ENCODE results near the gene SND1. TPM values are rescaled to one million over a fixed set of nuclear protein-coding genes. Genes with fewer than 3 reads are reported as not detected.

The SND1 gene
- total and polyA plus RNA-seq, 10 donors, result 61.7 to 173 (median 116) TPM

DNA sequence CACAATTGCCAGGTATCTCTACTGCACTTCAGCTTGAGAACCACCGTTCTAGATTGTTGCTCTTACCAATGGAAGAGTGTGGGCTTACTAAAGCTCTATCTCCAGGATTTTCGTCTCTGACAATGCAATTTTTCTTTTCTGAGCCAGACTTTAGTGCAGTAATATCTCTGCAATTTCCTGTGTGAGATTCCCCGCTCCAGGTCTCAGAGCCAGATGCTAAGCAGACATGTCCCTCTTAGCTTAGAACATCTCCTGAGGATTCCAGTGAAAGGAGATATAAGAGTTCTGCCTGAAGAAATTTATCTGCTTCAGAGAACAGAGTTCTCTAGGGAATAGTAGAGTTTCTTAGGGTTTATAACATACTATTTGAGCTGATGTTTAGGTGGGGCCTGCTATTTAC is 82.0 kb downstream of the SND1 start:
- H3K9me3 ChIP-seq, result no peaks in the 10 kb centered on the region
- H3K27ac ChIP-seq, result no peak overlapping the region
- no peaks in the 10 kb centered on the region for H3K27me3 ChIP-seq (replicated peaks in 1 of 7)
- no peak for DNase-seq
- H3K4me3 ChIP-seq, result no peak overlapping the region
- H3K36me3 ChIP-seq, result peaks cover 0 to 91% (median 26%) of the 10 kb centered on the region in 6 donors
- TF ChIP-seq, protein P1, sequence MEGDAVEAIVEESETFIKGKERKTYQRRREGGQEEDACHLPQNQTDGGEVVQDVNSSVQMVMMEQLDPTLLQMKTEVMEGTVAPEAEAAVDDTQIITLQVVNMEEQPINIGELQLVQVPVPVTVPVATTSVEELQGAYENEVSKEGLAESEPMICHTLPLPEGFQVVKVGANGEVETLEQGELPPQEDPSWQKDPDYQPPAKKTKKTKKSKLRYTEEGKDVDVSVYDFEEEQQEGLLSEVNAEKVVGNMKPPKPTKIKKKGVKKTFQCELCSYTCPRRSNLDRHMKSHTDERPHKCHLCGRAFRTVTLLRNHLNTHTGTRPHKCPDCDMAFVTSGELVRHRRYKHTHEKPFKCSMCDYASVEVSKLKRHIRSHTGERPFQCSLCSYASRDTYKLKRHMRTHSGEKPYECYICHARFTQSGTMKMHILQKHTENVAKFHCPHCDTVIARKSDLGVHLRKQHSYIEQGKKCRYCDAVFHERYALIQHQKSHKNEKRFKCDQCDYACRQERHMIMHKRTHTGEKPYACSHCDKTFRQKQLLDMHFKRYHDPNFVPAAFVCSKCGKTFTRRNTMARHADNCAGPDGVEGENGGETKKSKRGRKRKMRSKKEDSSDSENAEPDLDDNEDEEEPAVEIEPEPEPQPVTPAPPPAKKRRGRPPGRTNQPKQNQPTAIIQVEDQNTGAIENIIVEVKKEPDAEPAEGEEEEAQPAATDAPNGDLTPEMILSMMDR (IDR thresholded peaks at IDR 0.05 in 8 of 11, conservative IDR thresholded peaks at IDR 0.05 in 3 of 11), result no peak
- no peak for TF ChIP-seq POLR2A (IDR thresholded peaks at IDR 0.05)
- no peak for TF ChIP-seq POLR2AphosphoS5 (IDR thresholded peaks at IDR 0.05)
- intact Hi-C loops (cut with DNase I; ENCODE audit: low total_unique reads), result no loop called here
- WGBS, 5 donors, result 77 to 92% (median 87%) methylated on average over 3 of the region's 3 CpGs
- peaks cover 0 to 4% (median 0%) of the 10 kb centered on the region in 6 donors for H3K4me1 ChIP-seq

DNA sequence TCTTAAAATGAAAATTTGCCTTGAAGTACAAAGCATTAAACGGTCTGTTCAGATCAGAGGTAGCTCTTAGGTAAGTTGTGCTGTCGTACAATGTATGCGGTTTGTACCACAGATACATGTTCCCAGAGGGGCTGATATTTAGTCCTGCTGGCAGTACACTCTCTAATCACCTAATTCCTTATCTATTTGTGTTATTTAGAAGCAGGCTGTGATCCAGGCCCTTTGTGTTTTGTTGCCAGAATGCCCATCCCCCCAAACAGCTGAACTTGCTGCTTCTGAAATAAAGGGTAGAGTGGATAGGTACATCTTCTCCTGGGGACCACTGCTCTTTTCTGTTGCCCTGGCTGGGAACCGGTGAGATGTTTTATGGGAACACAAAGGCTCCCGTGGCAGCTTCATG is 84.5 kb downstream of the SND1 start:
- Histone ChIP-seq H3K27me3 (replicated peaks in 1 of 7) (no peaks in the 10 kb centered on the region), H3K9me3 (no peaks in the 10 kb centered on the region), H3K27ac (no peak overlapping the region), H3K36me3 (peaks cover 0 to 70% (median 16%) of the 10 kb centered on the region in 6 donors), H3K4me1 (peaks cover 0 to 4% (median 0%) of the 10 kb centered on the region in 6 donors), H3K4me3 (no peak overlapping the region)
- WGBS, 5 donors, result 94 to 98% (median 95%) methylated on average over 5 of the region's 5 CpGs
- TF ChIP-seq POLR2AphosphoS5 (IDR thresholded peaks at IDR 0.05) (no peak), POLR2A (IDR thresholded peaks at IDR 0.05) (no peak)
- TF ChIP-seq, protein P1 (IDR thresholded peaks at IDR 0.05 in 8 of 11, conservative IDR thresholded peaks at IDR 0.05 in 3 of 11), result no peak
- intact Hi-C loops (cut with DNase I; ENCODE audit: low total_unique reads), result no loop called here
- DNase-seq, result no peak

DNA sequence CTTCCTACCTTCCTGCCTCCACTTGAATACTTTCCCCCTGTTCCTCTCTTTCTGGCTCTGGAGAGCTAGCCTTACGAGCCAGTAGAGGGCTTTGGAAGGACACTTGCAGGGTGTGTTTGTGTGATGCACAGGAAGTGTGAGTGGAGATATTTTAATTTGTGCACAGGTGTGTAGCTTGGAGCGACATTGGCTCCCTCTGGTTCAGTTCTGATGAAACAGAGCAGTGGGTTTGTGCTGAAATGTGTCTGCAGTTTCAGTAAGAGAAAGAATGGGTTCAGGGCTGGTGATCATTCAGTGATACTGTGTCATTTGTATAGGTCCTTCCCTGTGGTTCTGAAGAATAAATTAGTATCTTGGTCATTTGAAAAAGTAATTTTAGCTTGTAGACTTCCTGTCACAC is 86.9 kb downstream of the SND1 start:
- 81 to 87% (median 84%) methylated on average over 2 of the region's 2 CpGs for WGBS, 5 donors
- Histone ChIP-seq H3K27me3 (replicated peaks in 1 of 7) (no peaks in the 10 kb centered on the region), H3K27ac (no peak overlapping the region), H3K4me3 (no peak overlapping the region), H3K9me3 (no peaks in the 10 kb centered on the region), H3K4me1 (peaks cover 0 to 4% (median 0%) of the 10 kb centered on the region in 6 donors), H3K36me3 (peaks cover 0 to 51% (median 7%) of the 10 kb centered on the region in 6 donors)
- TF ChIP-seq POLR2AphosphoS5 (IDR thresholded peaks at IDR 0.05) (no peak), POLR2A (IDR thresholded peaks at IDR 0.05) (no peak)
- TF ChIP-seq, protein P1 (IDR thresholded peaks at IDR 0.05 in 8 of 11, conservative IDR thresholded peaks at IDR 0.05 in 3 of 11), result no peak
- intact Hi-C loops (cut with DNase I; ENCODE audit: low total_unique reads), result no loop called here
- DNase-seq, result no peak

DNA sequence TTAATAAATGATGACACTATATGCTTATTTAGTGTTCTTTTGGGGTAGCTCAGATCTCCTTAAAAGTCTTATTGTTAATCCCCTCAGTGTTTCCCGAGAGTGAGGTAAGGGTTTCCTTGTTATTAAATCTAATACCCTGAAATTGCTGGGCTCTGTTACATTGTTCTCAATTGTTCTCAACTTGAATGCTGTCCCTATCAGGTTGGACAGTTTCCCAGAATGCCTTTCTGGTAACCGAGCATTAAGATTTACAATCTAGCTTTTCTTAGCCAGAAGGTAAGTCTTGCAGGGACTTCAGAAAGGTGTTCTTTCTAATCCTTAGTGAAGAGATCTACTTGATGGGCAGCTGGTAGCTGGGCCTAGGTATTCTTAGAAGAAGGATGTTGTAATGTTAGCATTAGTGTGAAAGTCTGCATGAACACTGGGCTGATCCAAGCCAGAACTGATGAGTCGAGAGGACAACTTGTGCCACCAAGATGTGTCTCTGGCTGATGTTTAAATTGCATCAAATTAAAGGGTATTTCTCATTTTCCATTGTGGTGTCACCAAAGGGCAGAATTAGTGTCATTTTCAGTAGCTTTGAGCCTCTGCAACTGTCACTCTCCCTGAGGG is 89.9 kb downstream of the SND1 start:
- Histone ChIP-seq H3K27me3 (replicated peaks in 1 of 7) (no peaks in the 10 kb centered on the region), H3K4me3 (no peak overlapping the region), H3K4me1 (peaks cover 0 to 4% (median 0%) of the 10 kb centered on the region in 6 donors), H3K9me3 (no peaks in the 10 kb centered on the region), H3K27ac (no peak overlapping the region), H3K36me3 (peaks cover 0 to 34% (median 0%) of the 10 kb centered on the region in 6 donors)
- intact Hi-C loops (cut with DNase I; ENCODE audit: low total_unique reads), result no loop called here
- no peak for DNase-seq
- WGBS, 5 donors, result 91 to 98% (median 95%) methylated on average over 3 of the region's 3 CpGs
- no peak for TF ChIP-seq POLR2A (IDR thresholded peaks at IDR 0.05)
- TF ChIP-seq, protein P1 (IDR thresholded peaks at IDR 0.05 in 8 of 11, conservative IDR thresholded peaks at IDR 0.05 in 3 of 11), result no peak
- TF ChIP-seq POLR2AphosphoS5 (IDR thresholded peaks at IDR 0.05), result no peak
